NB4 (cell line): ENCODE data around the gene POSTN.

Source experiments
- DNase-seq: peaks from one replicate; pipeline ENCODE4 v3.0.0; 2010; ENCODE audit warnings: low read depth
- H3K4me3 ChIP-seq: one replicate; pipeline ENCODE4 v1.5.1; 2011; ENCODE audit warnings: mild to moderate bottlenecking, low read depth, low read length, moderate library complexity
- MAX ChIP-seq: IDR thresholded peaks from 2 replicates; pipeline ENCODE4 v1.6.1; 2011; ENCODE audit warnings: low read depth, low read length
- MYC ChIP-seq: IDR thresholded peaks from 2 replicates; pipeline ENCODE4 v1.6.1; 2011; ENCODE audit warnings: low read depth, low read length
- POLR2A ChIP-seq: IDR thresholded peaks from 2 replicates; pipeline ENCODE4 v1.6.1; 2011; ENCODE audit warnings: mild to moderate bottlenecking; ENCODE audit not compliant: insufficient read length; ENCODE audit errors: extremely low read depth
- TF ChIP-seq, protein P1 (sequence below): IDR thresholded peaks from one replicate; pipeline ENCODE4 v1.5.1; 2012; ENCODE audit warnings: low read depth, low read length

POSTN gene

GRCh38 chr13:37529751-37530385 lies 68.7 kb downstream of the POSTN start:
- TF ChIP-seq MYC: no peak
- TF ChIP-seq POLR2A: no peak
- TF ChIP-seq MAX: no peak
- TF ChIP-seq, protein P1, sequence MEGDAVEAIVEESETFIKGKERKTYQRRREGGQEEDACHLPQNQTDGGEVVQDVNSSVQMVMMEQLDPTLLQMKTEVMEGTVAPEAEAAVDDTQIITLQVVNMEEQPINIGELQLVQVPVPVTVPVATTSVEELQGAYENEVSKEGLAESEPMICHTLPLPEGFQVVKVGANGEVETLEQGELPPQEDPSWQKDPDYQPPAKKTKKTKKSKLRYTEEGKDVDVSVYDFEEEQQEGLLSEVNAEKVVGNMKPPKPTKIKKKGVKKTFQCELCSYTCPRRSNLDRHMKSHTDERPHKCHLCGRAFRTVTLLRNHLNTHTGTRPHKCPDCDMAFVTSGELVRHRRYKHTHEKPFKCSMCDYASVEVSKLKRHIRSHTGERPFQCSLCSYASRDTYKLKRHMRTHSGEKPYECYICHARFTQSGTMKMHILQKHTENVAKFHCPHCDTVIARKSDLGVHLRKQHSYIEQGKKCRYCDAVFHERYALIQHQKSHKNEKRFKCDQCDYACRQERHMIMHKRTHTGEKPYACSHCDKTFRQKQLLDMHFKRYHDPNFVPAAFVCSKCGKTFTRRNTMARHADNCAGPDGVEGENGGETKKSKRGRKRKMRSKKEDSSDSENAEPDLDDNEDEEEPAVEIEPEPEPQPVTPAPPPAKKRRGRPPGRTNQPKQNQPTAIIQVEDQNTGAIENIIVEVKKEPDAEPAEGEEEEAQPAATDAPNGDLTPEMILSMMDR: no peak
- no peak overlapping the region for H3K4me3 ChIP-seq
- DNase-seq: no peak

GRCh38 chr13:37526710-37527473 lies 71.7 kb downstream of the POSTN start:
- H3K4me3 ChIP-seq: no peak overlapping the region
- TF ChIP-seq POLR2A (no peak), MAX (no peak), MYC (no peak)
- TF ChIP-seq, protein P1: no peak
- DNase-seq: no peak

GRCh38 chr13:37515226-37515625 lies 83.3 kb downstream of the POSTN start:
- H3K4me3 ChIP-seq: no peak overlapping the region
- no peak for DNase-seq
- TF ChIP-seq MAX: no peak
- TF ChIP-seq, protein P1: no peak
- TF ChIP-seq POLR2A: no peak
- TF ChIP-seq MYC: no peak
